A172 (cell line): Measurements from ENCODE around the gene C8G. TPM values are rescaled to one million over a fixed set of nuclear protein-coding genes. Genes with fewer than 3 reads are reported as not detected.

Source experiments
- DNase-seq: peaks from one replicate; pipeline ENCODE4 v3.0.0-alpha.2; 2015; ENCODE audit warnings: low spot score
- total RNA-seq: library from RNA; depleted of rRNA; stranded (reverse); fragments of >200 nt; shearing (Covaris generic); gene quantifications from 2 replicates; pipeline ENCODE4 v1.2.3, GENCODE V29; 2014

Gene C8G
- total RNA-seq, 1 experiment from 2014 or later, result not detected

DNA sequence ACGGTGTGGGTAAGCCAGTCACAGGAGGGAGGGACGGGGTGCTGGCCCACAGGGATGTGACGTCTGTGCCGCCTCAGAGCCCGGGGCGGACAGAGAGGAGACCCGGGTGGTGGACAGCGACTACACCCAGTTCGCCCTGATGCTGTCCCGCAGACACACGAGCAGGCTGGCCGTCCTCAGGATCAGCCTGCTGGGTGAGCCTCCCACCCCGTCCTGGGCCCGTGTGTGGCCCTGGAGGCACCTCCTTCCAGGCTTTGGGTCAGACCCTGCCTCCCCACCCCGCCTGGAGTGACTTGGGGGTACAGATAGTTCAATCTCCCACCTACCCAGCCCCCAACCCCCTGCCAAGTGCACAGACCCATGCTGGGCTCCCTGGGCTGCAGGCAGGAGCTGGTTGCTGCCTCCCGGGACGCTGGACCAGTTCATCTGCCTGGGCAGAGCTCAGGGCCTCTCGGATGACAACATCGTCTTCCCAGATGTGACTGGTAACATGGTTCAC is 8.8 kb downstream of the C8G start:
- no peak for DNase-seq

- DNase-seq, result no peak
These were observed 9.4 kb downstream of the C8G start for GRCh38 chr9:136954270-136955083.

GRCh38 chr9:136955202-136955942 is 10.3 kb downstream of the C8G start:
- DNase-seq, result no peak

DNA sequence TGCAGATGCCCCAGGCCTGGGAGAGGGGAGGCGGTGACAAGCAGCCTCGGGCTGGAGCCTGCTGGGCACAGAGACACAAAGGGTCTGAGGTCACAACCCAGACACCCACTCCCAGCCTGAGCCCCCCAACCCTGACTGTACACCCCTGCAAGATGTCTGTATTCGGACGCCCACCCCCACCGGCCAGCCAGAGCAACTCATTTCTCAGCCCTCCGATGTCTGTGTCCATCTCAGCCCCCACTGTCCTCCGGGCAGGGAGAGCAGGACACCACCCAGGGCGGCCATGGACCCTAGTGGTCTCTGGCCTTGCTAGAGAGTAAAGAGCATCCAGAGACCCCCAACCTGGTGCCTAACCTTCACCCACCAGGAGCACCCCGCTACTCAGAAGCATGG is 10.9 kb downstream of the C8G start:
- DNase-seq, result no peak

- DNase-seq, result no peak
These were observed 11.6 kb downstream of the C8G start for GRCh38 chr9:136956604-136957003.

DNA sequence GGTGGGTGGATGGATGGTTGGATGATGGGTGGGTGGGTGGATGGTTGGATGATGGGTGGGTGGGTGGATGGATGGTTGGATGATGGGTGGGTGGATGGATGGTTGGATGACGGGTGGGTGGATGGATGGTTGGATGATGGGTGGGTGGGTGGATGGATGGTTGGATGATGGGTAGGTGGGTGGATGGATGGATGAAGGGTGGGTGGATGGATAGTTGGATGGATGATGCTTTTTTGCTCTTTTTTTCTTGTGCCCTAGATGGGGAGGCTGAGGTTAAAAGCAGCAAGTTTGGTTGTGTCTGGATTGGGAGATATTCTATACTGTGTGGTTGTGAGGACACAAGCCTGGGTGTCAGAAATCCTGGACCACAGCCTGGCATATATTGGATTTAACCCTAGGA is 12.4 kb downstream of the C8G start:
- no peak for DNase-seq

DNA sequence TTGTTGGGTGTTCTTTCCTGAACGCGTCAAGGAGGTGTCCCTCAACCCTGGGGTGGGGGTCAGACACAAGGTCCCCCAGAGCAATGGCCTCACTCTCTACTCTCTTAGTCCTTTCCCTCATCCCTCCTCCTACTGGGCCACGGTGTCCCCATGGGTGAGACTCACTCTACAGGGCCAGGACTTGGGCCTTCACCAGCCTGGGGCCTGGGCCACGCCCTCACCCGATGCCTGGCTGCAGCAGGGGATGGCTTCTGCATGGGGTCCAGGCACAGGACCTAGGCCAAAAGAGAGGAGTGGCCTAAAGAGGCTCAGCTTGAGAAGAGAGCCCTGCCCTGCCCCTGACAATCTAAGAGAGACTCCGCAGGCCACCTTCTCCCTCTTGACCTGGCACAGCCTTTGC is 12.9 kb downstream of the C8G start:
- DNase-seq, result no peak

DNA sequence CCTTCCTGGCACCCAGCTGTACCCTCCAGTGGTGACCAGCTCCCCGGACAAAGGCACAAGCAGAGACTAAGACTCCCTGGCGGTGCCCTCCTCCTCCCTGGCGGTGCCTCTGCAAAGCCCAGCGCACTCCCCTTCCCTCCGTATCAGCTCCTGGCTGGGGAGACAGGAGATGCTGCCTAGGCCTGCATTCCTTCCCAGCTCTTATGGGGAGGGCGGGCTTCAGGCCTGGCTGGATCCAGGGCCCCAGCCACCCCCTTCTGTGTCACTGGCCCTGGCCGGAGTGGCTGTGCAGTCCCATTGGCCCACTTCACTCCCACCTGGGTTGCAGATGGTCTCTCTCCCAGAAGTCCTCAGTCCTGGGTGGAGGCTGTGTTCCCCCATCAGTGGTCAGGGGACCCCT is 13.4 kb downstream of the C8G start:
- DNase-seq, result no peak

DNA sequence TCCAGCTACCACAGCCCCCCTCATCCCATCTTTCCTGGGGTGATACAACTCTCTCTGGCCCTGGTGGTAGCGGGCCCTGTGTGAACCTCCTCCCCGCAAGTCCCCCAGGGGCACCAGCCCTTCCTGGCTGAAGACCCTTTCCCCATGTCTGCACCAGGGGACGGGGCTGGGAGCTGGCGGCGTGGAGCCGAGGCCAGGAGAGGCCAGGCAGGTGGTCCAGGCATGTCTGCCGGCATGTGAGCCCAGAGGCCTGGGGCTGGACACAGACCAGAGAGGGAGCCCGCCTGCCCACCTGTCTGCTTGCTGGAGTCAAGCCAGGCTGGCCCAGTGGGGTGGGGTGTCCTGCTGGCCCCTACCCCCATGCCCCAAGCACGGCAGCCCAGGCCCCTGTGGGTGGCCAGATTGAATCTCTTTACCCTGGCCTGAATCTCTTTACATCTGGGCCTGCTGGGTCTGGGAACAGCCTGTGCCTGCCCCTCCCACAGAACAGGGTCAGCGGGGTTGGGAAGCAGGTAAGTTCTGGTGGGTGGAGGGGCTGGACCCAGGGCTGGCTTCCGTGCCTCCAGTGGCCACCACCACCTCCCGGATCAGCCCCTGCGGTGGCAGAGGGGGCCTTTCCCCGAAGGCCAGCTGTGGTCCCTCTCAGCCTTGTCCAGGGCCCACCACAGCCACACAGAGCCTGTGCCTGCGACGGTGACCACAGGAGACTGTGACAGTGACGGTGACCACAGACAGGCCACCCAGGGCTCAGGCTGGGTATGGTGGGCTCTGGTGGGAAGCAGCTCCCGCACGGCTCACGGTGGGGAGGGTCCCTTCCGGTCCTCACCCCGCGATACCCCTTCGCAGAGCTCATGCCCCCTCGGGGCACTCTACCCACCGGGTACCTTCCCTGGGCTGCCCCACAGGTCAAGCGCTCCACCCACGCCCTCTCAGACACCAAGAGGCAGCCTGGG is 14.1 kb downstream of the C8G start:
- DNase-seq, result no peak

DNA sequence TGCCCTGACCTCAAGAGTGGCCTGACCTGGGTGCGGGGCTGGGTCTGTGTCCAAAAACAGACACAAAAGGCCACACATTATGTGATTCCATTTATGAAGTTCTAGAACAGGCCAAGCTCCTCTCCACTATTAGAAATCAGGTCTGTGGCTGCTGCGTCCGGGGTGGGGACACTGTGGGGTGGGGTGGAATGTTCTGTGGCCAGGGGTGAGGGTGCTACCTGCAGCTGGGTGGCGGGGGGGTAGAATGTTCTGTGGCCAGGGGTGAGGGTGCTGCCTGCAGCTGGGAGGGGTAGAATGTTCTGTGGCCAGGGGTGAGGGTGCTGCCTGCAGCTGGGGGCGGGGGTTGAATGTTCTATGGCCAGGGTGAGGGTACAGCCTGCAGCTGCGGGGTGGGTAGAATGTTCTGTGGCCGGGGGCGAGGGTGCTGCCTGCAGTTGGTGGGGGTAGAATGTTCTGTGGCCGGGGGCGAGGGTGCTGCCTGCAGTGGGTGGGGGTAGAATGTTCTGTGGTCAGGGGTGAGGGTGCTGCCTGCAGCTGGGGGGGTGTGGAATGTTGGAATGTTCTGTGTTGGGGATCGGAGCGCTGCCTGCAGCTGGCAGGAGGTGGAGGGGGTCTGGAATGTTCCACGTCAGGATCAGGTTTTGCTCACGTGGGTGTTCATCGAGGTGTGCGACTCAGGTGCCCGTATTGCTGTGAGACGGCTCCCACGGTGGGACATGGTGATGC is 15.3 kb downstream of the C8G start:
- no peak for DNase-seq

- DNase-seq, result no peak
These were observed 15.9 kb downstream of the C8G start for GRCh38 chr9:136960938-136961275.

DNA sequence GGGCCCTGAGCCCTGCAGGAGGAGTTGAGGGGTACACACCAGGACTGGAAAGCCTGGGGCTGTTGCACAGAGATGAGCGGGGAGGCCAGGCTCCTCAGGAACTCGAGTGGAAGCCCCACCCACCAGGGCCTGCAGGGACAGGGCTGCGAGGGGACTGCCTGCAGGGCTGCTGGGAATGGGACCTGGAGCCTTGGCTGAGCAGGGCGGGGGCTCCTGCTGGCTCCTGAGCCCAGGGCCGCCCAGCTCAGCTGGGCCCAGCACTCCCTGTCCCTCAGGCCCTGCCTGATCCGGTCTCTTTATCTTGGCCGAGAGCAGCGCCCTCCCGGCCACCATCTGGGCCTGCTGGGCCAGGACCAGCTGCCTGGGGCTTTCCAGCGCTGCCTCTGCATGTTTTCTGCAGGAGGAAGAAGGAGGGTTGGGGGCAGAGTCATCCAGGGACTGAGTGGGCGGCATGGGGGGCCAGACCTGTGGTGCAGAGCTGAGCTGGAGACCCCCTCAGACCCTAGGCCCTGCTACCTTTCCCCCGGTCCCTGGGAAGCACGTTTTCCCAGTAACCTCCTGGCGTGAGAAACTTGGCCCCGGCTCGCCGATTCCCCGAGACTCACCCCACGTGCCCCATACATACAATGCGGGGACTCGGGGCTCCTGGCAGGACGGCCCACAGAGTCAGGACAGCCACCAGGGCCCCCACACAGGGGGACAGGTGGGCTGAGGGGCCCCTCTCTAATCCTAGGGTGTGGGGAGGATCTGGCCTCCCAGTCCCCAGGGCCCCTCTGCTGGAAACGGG is 16.4 kb downstream of the C8G start:
- no peak for DNase-seq

DNA sequence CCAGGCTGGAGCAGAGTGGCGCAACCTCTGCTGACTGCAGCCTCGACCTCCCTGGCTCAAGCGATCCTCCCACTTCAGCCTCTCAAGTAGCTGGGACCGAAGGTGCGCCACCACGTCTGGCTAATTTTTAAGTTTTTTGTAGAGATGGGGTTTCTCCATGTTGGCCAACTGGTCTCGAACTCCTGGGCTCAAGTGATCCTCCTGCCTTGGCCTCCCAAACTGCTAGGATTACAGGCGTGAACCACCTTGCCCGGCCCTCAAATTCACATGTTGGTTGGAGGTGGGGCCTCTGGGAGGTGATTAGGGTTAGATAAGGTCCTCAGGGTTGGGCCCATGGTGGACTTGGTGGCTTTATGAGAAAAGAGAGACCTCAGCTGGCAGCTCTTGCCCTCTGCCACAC is 17.1 kb downstream of the C8G start:
- DNase-seq, result no peak

- no peak for DNase-seq
These were observed 17.7 kb downstream of the C8G start for GRCh38 chr9:136962701-136963248.

GRCh38 chr9:136963341-136963740 is 18.3 kb downstream of the C8G start:
- no peak for DNase-seq

DNA sequence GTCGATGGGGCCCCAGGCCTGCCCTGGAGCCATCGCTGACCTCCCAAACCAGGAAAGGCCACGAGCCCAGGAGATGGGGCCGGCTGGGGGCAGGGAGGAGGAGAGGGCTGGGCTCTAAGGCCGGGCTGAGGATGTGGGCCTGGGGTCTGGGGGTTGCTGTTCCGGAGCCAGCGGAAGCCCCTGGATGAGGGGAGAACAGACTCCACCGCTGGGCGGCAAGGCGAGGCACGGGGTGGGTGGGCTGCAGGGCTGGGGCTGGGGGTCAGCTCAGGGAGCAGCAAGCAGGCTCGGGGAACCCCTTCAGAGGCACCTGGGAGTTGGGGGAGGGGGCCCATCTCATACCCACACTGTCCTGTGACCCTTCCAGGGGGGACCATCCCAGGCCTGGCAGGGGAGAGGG is 18.7 kb downstream of the C8G start:
- no peak for DNase-seq

DNA sequence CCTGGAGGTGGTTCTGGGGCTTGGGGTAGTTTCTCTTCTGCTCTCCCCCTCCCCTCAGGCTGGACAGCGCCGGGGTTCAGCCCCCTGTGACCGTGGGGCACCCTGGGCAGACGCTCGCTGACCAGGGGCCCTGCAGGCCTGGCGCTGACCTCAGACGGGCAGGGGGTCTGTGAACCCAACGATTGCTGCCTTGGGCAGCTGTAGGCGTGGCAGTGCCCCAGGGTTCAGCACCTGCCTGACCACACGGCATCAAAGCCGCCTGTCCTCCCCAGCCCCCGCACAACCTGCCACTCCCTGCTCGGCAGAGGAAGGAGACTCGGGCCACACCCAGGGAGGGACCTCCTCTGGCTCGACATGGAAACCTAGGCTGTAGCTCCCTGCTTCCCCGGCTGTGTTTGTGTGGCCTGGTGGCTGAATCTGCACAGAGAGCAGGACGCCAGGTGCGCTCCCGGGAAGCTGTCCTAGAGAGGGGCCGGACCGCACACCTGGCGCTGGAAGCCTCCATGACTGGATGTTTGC is 19.2 kb downstream of the C8G start:
- peak; percentile 61 for DNase-seq

DNA sequence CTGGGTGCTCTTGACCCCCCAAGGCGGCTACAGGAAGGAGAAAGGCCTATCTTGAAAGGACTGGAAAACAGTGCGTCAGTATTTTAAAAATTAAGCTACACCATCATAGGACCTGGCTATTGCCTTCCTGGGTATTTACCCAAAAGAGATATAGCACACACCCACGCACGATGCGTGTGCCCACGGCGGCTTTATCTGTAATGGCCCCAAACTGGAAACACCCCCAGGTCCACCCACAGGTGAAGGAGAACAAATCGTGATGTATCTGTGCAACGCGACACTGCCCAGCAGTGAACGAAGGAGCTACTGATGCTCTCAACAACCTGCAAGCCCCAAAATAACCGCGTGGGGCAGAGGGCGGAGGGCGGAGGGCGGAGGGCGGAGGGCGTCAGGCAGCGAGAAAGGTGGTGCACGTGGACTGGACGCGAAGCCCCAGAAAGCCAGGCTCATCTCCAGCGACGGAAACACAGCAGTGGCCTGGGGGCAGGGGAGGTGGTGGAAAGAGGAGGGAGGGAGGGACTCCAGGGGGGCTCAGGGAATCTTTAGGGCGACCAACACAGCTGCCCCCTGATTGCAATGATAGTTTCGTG is 19.9 kb downstream of the C8G start:
- no peak for DNase-seq

DNA sequence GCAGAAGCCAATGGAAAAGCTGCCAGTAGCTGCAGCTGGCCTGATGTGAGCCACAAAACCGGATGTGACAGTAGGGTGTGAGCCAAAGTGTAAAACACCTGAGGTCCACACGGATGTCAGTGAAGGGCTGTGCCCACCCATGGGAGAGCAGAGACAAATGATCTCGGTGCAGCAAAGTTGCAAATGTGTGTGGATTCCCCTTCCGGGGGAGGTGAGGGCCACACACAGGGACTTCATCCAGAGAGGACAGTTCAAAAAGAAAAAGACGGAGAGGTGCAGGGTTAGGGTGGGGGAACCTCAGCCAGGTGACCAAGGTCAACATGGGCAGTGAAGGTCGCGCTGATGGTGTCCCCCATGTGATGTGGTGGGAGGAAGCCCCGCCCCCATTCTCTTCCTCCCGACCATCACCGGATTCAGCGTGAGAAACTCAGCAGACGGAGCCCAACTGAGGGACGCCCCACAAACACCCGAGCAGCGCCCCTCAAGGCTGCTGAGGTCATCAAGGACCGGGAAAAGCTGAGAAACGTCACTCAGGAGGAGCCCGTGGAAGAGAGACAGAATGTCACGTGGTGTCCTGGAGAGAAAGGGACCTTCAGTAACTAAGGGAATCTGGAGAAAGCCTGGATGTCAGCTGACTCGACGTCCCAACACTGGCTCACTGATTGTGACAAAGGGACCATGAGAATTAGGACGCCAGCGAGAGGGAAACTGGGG is 20.9 kb downstream of the C8G start:
- no peak for DNase-seq
